Stomach smooth muscle (tissue), 2 donors: Measurements from ENCODE around the gene MBNL1.

Experiments used
- H3K27ac ChIP-seq: one replicate; pipeline ENCODE4 v1.7.0; 2013; ENCODE audit warnings: mild to moderate bottlenecking, low read length, inconsistent platforms
- H3K27me3 ChIP-seq, 2 donors: one replicate each; pipeline ENCODE4 v1.7.0; 2013; ENCODE audit warnings: low read length in 2 of 2; ENCODE audit not compliant: insufficient read depth in 2 of 2, control insufficient read depth in 1 of 2
- H3K36me3 ChIP-seq, 2 donors: one replicate each; pipeline ENCODE4 v1.7.0; 2013; ENCODE audit warnings: low read length in 2 of 2; ENCODE audit not compliant: control insufficient read depth in 2 of 2, insufficient read depth in 2 of 2
- H3K4me1 ChIP-seq: one replicate; pipeline ENCODE4 v1.7.0; 2013; ENCODE audit warnings: low read length; ENCODE audit not compliant: control insufficient read depth, insufficient read depth
- H3K4me3 ChIP-seq, 2 donors: one replicate each; pipeline ENCODE4 v1.7.0; 2013; ENCODE audit warnings: low read length in 2 of 2
- H3K9ac ChIP-seq, 2 donors: one replicate each; pipeline ENCODE4 v1.7.0; 2013; ENCODE audit warnings: low read length in 2 of 2, mild to moderate bottlenecking in 1 of 2
- H3K9me3 ChIP-seq, 2 donors: one replicate each; pipeline ENCODE4 v1.7.0; 2013; ENCODE audit warnings: low read length in 2 of 2; ENCODE audit not compliant: control insufficient read depth in 2 of 2
- donor health status: healthy.
- donor health status: Pancreatic carcinoma.

Gene MBNL1

DNA sequence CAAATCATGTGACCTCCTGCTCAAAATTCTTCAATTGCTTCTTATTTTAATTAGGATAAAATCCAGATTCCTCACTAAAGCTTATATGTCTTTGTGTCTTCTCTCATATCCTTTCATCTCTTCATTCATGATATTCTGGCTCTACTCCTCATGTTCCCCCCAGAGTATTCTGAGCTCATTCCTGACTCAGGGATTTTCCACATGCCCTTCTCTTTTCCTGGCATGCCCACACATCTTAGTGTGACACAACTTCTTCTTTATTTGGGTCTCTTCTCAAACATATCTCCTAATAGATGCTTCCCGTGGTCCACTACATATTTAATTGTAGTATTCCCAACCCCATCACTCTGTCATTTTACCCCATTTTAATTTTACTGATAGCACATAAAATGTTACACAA, 15.2 kb upstream of the MBNL1 start:
- no peaks in the 10 kb centered on the region for H3K9me3 ChIP-seq
- H3K4me1 ChIP-seq, result no peaks in the 10 kb centered on the region
- H3K36me3 ChIP-seq, result no peaks in the 10 kb centered on the region
- H3K4me3 ChIP-seq, result no peak overlapping the region
- H3K27ac ChIP-seq, result no peak overlapping the region
- H3K27me3 ChIP-seq, result no peaks in the 10 kb centered on the region
- H3K9ac ChIP-seq, result no peak overlapping the region

DNA sequence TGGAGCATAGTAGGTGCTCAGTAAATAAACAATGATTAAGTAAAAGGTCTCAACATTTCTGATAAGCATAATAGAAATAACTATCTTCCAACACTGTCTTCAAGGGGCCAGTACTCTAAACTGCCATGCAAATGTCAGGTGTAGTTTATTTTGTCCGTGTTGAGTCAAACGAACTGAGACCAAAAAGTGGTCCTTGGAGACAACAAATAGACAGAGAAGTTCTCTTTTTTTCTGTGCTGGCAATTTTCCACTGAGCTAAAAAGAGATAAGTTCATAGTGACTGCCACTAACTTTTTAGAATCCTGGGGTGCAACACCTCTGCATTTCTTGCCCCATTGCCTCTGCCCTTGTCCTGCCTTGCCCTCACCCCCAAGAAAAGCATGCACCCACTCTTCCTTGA, 14.7 kb upstream of the MBNL1 start:
- Histone ChIP-seq H3K9ac (no peak overlapping the region), H3K4me1 (no peaks in the 10 kb centered on the region), H3K9me3 (no peaks in the 10 kb centered on the region), H3K4me3 (no peak overlapping the region), H3K27me3 (no peaks in the 10 kb centered on the region), H3K27ac (no peak overlapping the region), H3K36me3 (no peaks in the 10 kb centered on the region)

DNA sequence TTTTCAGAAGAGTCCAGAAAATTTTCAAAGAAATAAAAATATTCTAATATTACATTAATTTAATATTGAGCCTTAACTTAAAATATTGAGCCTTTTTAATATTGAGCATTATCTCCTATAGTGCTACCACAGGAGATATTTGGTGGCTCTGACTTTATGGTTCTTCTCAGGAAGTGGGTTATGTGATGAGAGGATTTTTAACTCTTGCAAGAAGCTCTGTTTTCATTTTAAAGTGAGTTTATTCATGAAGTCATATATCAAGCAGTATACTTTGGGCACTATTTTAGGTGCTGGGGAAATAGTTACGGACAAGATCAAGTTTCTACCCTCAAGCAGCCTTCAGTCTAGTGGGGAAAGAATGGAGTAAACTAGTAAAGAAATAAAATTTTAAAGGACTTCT, 13.4 kb upstream of the MBNL1 start:
- Histone ChIP-seq H3K27me3 (no peaks in the 10 kb centered on the region), H3K27ac (no peak overlapping the region), H3K4me1 (no peaks in the 10 kb centered on the region), H3K4me3 (no peak overlapping the region), H3K9ac (no peak overlapping the region), H3K9me3 (no peaks in the 10 kb centered on the region), H3K36me3 (no peaks in the 10 kb centered on the region)

DNA sequence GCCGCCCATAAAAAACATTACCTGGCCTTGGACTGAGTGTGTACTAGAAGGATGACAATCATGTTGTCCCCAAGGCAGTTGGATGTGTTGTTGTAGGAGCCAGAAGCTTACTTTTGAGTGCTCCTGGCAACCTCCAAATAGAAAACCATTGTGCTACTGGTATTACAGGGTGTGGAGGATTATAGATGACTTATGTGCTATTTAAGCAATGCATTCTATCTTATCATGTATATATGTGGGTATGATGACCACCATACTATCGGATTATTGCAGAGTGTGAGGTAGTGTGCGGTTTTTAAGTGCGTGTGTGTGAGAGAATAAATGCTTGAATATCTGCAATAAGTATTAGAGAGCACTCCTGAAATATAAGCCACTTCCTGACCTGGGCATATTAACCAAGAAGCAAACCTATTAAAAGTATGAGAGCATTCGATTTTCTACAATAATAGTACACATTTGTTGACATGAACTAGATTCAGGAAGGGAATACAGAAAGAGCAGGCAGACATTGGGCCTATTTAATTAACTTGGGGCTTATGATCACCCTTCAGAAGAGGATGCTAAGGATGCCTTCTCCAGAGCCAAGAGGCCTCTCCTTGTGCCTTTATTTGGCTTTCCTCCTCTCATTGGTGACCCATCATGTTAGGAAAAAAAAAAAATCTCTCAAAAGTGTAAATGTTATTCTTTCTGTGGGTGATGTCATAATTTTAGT, 11.7 kb upstream of the MBNL1 start:
- H3K9ac ChIP-seq, result no peak overlapping the region
- H3K4me3 ChIP-seq, result peak overlapping the region in 1 of 2 donors; percentile 2
- H3K36me3 ChIP-seq, result no peaks in the 10 kb centered on the region
- no peaks in the 10 kb centered on the region for H3K27me3 ChIP-seq
- H3K27ac ChIP-seq, result peak overlapping the region; percentile 12
- no peaks in the 10 kb centered on the region for H3K4me1 ChIP-seq
- H3K9me3 ChIP-seq, result no peaks in the 10 kb centered on the region

GRCh38 chr3:152257563-152258035, 11.1 kb upstream of the MBNL1 start:
- H3K27me3 ChIP-seq, result no peaks in the 10 kb centered on the region
- H3K9ac ChIP-seq, result no peak overlapping the region
- H3K4me3 ChIP-seq, result no peak overlapping the region
- no peaks in the 10 kb centered on the region for H3K9me3 ChIP-seq
- H3K27ac ChIP-seq, result peak overlapping the region; percentile 12
- no peaks in the 10 kb centered on the region for H3K36me3 ChIP-seq
- no peaks in the 10 kb centered on the region for H3K4me1 ChIP-seq

DNA sequence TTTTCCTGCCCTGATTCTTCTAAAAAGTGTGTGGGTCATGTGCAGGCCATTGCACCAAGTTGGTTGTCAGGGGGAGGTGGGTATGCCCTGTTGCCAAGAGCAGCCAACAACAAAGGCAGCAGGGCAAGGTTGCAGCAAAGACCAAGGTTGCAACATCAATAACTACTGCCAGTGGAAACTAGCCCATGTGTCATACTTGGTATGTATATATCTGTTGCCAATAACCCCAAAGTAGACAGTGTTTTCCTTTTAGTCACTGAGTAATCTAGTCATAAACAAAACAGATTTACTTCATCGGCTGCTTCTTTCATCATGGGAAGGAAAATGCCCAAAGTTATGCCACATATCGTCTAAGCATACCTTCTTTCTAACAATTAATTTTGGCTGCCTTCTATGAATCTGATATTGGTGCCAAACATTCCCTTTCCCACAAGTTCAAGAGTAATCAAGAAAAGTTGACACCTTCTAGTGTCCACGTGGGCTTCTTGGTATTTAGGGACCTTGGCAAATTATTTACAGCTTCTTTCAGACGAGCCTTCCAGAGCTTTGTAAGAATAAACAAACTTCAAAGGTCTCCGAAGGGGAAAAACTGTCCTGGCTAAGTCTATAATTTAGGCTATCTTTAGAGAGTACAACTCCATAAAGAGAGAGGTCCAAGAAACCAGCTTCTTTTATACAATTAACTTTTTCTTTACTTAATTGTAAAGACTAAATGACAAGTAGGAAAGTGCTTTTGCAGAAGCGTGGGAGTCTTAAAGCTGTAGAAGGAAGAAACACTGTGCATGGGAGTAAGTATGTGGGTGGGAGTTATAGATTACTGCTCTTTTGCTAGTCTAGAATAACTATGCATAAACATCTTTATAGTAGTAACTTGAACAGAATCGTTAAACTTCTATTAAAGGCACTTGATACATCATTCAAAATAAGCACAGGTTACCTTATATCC, 10.0 kb upstream of the MBNL1 start:
- Histone ChIP-seq H3K4me3 (no peak overlapping the region), H3K27ac (no peak overlapping the region)

DNA sequence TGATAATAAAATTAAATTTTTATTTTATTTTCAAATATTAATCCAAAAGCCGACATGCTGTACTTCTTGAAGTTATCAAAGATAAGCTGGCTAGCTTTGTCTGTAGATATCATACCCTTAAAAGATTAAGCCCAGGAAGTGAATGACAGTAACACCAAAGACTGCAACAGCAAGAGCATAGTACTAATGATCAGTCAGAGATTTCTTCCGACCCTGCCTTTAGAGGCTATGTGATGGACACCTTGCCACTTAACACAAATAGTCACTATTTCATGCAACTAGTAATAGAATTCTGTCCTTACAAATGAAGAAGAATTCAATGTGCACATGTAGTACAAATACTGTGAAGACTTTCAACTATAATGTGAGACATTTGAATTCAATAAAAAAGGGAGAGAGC, 9.3 kb upstream of the MBNL1 start:
- Histone ChIP-seq H3K9ac (no peak overlapping the region), H3K4me1 (peaks cover 6% of the 10 kb centered on the region), H3K9me3 (no peaks in the 10 kb centered on the region), H3K27ac (no peak overlapping the region), H3K36me3 (no peaks in the 10 kb centered on the region), H3K27me3 (no peaks in the 10 kb centered on the region), H3K4me3 (no peak overlapping the region)

More for the DNA sequence above, 10.0 kb upstream of the MBNL1 start:
- Histone ChIP-seq H3K9me3 (no peaks in the 10 kb centered on the region), H3K4me1 (peaks cover 2% of the 10 kb centered on the region), H3K36me3 (no peaks in the 10 kb centered on the region), H3K27me3 (no peaks in the 10 kb centered on the region), H3K9ac (no peak overlapping the region)

GRCh38 chr3:152260026-152260425, 8.7 kb upstream of the MBNL1 start:
- Histone ChIP-seq H3K36me3 (no peaks in the 10 kb centered on the region), H3K27me3 (no peaks in the 10 kb centered on the region), H3K9me3 (no peaks in the 10 kb centered on the region), H3K27ac (no peak overlapping the region), H3K4me3 (no peak overlapping the region), H3K9ac (no peak overlapping the region), H3K4me1 (peaks cover 6% of the 10 kb centered on the region)

DNA sequence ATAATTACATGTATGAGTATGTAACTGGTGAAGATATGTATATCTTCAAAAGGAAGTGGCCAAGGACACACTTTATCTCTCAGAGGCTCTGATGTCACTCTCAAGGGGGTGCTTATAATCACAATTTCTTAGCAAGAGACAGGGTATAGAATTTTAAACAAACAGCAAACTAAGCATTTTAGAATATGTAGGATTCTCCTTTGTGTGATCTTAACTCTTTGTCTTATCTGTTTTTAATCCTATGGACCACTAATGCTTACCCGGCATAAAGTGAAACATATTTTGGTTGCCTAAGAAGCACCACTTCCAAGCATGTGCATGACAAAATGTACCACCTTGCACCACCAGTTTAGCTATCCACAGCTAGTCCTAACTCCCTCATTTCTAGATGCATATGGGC, 8.2 kb upstream of the MBNL1 start:
- no peaks in the 10 kb centered on the region for H3K9me3 ChIP-seq
- H3K36me3 ChIP-seq, result no peaks in the 10 kb centered on the region
- peaks cover 6% of the 10 kb centered on the region for H3K4me1 ChIP-seq
- no peak overlapping the region for H3K27ac ChIP-seq
- no peaks in the 10 kb centered on the region for H3K27me3 ChIP-seq
- no peak overlapping the region for H3K4me3 ChIP-seq
- no peak overlapping the region for H3K9ac ChIP-seq

DNA sequence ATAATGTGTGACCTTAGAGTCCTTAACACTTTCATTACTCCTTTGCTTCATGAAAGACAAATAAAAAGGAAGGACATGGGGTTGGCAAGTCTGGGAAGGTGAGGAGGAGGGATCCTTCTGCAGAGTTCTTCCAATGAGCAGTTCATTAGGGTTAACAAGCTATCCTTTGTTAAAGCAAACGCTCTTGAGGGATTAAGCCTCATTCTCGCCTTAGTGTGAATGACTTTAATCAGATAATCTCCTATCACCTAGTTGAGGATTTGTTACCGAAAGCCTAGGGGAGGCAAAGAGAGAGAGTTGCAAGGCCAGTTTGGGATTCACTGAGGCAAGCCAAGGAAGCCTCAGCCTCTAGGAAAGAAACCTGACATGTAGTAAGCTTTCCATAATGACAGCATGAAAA, 7.4 kb upstream of the MBNL1 start:
- peak overlapping the region; percentile 19 for H3K27ac ChIP-seq
- no peaks in the 10 kb centered on the region for H3K9me3 ChIP-seq
- no peaks in the 10 kb centered on the region for H3K27me3 ChIP-seq
- H3K4me1 ChIP-seq, result peaks cover 6% of the 10 kb centered on the region
- no peaks in the 10 kb centered on the region for H3K36me3 ChIP-seq
- H3K9ac ChIP-seq, result no peak overlapping the region
- no peak overlapping the region for H3K4me3 ChIP-seq

- H3K27me3 ChIP-seq, result no peaks in the 10 kb centered on the region
- H3K4me1 ChIP-seq, result peaks cover 16% of the 10 kb centered on the region
- no peak overlapping the region for H3K9ac ChIP-seq
- H3K4me3 ChIP-seq, result no peak overlapping the region
- H3K9me3 ChIP-seq, result no peaks in the 10 kb centered on the region
- H3K27ac ChIP-seq, result peak overlapping the region; percentile 56
- no peaks in the 10 kb centered on the region for H3K36me3 ChIP-seq
Observed at GRCh38 chr3:152263711-152264110, 5.0 kb upstream of the MBNL1 start.
